NCI-H526 treated with DMSO at 0.1 percent for 48 hours (cell line): ENCODE data around the gene MARK2.
A peak's percentile ranks its signal among the peaks of the same experiment; 100 is the strongest.

Source experiments
- DNase-seq: peaks from one replicate; lab custom pipeline; 2025; lab: John Stamatoyannopoulos, UW

The MARK2 gene

GRCh38 chr11:63882555-63883242, 43.8 kb downstream of the MARK2 start:
- DNase-seq, result no peak

- no peak for DNase-seq
Measured at GRCh38 chr11:63883791-63884190, 44.9 kb downstream of the MARK2 start.

DNA sequence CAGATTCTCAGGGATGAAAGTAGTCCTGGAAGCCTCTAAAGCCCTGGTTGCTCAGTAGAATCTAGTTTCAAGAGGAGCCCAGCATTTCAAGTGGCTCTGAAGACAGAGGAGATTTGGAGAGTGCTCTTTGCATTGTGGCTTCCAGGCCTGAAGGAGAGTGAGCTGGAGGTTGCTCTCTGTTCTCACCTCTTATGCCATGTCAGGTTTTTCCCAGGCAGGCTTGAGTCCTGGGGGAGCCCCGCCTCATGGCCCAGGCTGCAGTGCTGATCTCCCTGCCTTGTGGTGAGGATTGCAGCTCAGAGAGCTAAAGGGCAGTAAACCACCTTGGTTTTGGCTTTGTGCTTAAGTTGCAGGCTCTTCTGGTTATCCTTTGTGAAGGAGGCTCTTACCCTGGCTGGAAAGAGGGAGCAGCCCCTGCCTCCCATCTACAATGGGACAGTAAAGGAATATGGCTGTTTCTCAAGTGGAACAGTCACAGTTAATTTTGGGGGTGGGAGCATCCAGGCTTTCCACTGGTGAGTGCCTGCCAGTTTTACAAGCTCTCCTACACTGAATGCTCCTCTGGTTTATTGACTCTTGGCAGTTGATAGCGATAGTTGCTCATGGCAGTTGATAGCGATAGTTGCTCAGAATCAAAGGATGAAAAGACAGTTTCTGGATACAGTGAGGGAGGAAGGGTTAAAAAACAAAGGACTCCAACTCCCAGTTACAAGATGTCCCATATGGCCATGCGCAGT, 45.5 kb downstream of the MARK2 start:
- no peak for DNase-seq

DNA sequence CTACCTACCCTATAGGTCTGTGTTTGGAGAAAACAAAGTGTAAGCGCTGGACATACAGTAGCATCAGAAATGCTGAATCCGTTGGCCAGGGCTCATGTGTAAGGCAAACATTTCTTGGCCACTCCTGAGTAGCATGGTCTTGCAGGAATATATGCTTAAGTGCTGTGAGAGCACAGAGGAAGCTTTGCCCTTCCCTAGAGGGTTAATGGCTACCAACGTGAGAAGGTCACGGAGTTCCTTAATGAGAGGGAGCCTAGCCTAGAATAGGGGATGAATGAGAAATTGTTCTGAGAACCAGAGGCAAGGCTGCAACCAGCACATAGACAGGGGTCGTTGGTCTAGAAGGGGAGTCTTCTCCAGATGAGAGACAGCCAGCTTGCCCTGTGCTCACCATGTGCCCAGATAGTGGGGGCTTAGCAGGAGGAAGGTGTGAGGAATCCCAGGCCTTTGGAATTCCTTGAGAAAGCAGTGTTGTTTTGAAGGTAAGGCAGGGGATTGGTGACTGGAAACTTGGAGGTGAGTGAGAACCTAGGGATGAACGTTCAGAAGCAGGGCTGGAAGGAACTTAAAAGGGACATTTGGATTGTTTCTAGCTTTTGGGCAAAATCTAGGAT, 48.6 kb downstream of the MARK2 start:
- no peak for DNase-seq

DNA sequence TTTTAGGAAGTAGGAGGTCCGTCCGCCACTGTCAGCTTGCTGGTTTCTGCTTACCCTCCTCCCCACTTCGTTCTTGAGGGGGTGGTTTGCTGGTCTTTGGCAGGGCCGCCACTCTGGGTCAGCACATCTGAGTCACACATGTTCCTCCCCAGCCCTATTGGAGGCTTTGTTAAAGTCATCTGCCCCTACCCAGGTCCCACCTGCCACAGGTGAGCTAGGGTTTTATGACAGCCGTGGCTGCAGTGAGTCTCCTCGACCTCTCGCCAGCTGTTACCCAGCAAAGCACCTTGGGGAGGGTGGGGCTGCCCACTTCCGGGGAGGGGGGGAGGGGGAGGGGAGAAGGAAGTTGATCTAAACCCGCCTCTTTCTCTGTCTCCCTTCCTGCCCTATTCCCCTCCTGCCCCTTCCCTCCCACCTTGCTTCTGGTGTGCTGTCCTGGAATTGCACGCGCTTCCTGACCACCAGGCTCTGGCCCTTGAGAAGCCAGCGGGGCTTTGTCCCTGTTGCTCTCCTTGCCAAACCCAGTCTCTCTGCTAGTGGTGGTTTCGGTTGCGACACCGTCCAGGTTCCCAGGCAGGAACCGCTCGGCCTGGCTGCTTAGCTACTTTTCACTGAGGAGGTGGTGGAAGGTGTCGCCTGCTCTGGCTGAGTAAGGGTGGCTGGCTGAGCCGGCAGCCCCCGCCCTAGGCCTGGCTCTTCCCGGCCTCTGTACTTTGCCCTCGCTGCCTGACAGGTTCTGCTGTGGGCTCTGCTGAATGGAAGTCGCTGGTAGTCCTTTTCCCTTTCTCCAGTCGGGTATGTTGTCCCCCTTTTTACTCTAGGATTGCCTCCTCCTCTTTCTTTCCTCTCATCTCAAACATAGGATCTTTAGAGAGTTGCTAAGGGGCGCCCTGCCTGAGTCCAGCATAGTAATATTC, 49.5 kb downstream of the MARK2 start:
- peak; percentile 57 for DNase-seq

DNA sequence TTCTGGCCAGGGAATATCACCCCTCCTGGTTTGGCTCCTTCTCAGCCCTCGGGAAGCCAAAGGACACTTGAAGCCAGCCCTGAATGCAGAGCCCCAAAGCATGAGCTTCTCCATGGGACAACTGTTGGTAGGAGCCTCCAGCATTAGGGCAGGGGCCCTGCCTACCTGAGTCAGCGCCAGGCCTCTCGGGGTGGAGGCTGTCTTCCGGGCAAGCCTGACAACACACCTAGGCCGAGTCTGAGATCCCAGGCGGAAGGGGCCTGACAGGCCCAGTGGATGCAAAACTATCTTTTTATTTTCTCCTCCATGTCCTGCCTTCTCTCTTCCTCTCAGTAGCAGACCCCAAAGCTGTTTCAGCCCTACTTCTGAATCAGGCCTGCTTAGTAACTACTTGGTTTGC, 50.4 kb downstream of the MARK2 start:
- DNase-seq, result no peak

- DNase-seq, result no peak
Measured at GRCh38 chr11:63890368-63890767, 51.5 kb downstream of the MARK2 start.

DNA sequence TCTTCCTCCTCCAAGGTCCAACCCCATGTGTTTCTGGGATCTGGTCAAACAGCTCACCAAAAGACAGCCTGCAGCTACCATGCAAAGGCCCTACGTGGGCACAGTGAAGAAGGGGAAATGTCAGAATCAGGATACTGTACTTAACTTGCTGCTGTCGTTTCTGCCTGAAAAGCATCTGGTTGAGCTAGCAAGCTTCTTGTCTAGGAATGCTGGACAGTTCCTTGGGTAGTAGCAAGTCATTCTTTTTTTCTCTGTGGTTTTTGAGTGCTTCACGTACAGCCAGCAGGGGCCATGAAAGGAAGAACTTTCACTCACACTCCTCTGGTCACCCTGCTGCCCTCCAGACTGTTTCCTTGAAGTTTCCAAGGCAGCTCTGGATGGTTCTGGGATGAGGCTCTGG, 53.3 kb downstream of the MARK2 start:
- no peak for DNase-seq

- no peak for DNase-seq
Measured at GRCh38 chr11:63893355-63893754, 54.4 kb downstream of the MARK2 start.

GRCh38 chr11:63896071-63896470, 57.2 kb downstream of the MARK2 start:
- no peak for DNase-seq

- no peak for DNase-seq
Measured at GRCh38 chr11:63897459-63898146, 58.7 kb downstream of the MARK2 start.

DNA sequence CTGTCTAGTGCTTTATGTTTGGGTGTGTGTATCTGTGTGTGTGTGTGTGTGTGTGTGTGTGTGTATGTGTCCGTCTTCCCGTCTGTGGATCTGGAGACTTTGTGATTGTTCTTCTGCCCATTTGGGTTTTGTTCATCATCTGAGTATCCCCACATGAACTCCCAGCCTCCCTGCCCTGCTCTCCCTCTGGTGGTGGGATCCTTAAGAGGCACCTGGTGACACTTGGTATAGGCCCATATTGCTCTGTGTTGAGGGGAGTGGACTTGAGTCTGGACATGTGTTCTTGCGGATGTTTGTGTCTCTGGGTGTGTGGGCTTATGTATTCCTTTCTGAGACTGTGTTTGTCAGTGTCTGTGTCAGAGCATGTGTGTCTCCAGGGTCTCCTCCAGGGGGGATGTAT, 62.8 kb downstream of the MARK2 start:
- no peak for DNase-seq

DNA sequence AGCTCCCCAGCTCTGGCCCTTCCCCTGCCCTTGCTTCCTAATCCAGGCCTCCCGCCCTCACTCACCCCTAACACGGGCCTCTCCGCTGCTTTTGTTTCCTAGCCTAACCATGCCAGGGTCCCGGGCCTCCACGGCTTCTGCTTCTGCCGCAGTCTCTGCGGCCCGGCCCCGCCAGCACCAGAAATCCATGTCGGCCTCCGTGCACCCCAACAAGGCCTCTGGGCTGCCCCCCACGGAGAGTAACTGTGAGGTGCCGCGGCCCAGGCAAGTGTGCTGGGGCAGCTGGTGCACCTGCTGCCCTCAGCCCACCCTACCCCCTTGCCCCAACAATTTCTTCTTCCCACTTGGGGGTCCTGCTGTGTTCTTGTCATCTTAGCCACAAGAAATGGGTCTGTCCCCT, 65.0 kb downstream of the MARK2 start:
- no peak for DNase-seq

DNA sequence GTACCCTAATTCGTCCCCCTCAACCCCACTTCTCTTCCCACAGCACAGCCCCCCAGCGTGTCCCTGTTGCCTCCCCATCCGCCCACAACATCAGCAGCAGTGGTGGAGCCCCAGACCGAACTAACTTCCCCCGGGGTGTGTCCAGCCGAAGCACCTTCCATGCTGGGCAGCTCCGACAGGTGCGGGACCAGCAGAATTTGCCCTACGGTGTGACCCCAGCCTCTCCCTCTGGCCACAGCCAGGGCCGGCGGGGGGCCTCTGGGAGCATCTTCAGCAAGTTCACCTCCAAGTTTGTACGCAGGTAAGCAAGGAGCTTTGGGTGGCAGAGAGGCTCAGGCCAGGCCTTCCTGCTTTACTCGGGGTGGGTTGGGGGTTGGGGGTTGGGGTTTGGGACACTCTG, 65.8 kb downstream of the MARK2 start:
- DNase-seq, result no peak

GRCh38 chr11:63905179-63905578, 66.3 kb downstream of the MARK2 start:
- DNase-seq, result no peak

DNA sequence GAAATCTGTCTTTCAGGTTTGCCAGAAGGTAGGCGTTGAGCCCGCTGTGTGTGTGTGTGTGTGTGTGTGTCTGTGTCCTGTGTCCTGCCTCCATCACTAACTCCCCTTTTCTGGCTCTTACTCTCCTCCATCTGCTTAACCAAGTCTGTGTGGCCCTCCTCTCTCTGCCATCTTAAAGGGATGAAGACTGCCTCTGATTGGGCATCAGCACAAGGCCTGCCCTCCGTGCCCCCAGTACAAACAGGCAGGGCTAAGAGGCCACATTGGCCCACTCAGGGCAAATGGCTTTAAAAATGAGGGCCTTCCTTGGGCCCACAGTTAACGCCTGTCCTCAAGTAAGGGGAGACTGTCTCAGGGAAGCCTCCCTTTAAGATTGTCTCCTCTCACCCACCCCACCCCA, 67.2 kb downstream of the MARK2 start:
- no peak for DNase-seq

DNA sequence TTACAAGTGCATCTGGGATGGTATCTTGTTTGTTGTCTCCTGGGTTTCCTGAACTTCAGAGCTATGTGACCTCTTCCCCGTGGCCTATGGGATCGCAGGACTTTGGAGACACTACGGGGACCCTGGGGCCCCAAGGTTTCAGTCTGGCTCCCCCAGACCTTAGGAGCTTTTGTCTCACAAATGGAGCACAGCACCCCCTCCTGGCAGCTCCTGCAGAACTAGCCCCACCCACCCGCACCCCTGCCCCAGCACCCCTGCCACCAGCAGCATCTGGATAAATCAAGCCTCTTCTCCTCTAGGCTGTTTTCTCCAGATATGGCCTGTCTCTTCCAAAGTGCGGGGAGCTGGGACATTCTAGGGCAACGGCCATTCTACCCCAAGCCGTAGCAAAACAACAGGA, 67.7 kb downstream of the MARK2 start:
- no peak for DNase-seq

- no peak for DNase-seq
Measured at GRCh38 chr11:63907063-63907462, 68.2 kb downstream of the MARK2 start.

GRCh38 chr11:63907808-63908530, 69.1 kb downstream of the MARK2 start:
- DNase-seq, result no peak

DNA sequence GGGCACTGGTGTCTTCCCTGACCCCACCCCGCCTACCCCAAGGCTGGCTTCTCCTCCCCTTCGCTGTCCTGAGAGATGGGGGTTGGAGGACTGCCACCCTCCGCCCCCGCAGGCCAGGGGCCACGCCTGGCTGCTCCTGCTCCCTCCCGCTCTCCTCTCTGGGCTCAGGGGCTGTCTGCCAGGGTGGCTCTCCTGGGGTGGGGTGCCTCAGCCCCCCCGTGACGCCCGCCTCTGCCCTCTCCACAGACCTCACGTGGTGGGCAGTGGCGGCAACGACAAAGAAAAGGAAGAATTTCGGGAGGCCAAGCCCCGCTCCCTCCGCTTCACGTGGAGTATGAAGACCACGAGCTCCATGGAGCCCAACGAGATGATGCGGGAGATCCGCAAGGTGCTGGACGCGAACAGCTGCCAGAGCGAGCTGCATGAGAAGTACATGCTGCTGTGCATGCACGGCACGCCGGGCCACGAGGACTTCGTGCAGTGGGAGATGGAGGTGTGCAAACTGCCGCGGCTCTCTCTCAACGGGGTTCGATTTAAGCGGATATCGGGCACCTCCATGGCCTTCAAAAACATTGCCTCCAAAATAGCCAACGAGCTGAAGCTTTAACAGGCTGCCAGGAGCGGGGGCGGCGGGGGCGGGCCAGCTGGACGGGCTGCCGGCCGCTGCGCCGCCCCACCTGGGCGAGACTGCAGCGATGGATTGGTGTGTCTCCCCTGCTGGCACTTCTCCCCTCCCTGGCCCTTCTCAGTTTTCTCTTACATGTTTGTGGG, 69.9 kb downstream of the MARK2 start:
- no peak for DNase-seq
